GM12878 (cell line): ENCODE data around the gene ITFG1. TPM values are rescaled to one million over a fixed set of nuclear protein-coding genes. Genes with fewer than 3 reads are reported as not detected.
"Not testable (repeated sequence)": the region's sequence is repeated elsewhere in the genome, so short reads cannot be mapped to it uniquely, and the experiment has no call there.

Source experiments
- ATAC-seq: fragments of 200-7000 bp; cut with Tn5 transposase; 3 replicates; pipeline ENCODE4 v1.9.1; 2020; ENCODE audit warnings: mild to moderate bottlenecking, moderate library complexity
- BruUV-seq: library from RNA; stranded (reverse); fragments of 400-500 nt; replicated peaks from 2 replicates; lab custom pipeline; 2021; lab: Mats Ljungman, UMichigan
- CTCF ChIA-PET: fragments of 300-600 bp; sonication (Branson Sonifier 250); formaldehyde crosslinking; extraction: SDS; loops from one replicate; lab custom pipeline; 2021; ENCODE audit warnings: inconsistent platforms; lab: Yijun Ruan, JAX
- POLR2A ChIA-PET: fragments of 350-600 bp; formaldehyde crosslinking; extraction: SDS; loops from one replicate; lab custom pipeline; 2021; ENCODE audit warnings: inconsistent platforms; lab: Charles Lee
- RAD21 ChIA-PET: fragments of 300-600 bp; sonication (Branson Sonifier 250); formaldehyde crosslinking; loops from one replicate; lab custom pipeline; 2023; ENCODE audit warnings: antibody characterized with exemption; ENCODE audit not compliant: unreplicated experiment; lab: Charles Lee
- SMC1A ChIA-PET: fragments of 300-600 bp; sonication (Branson Sonifier 250); formaldehyde crosslinking; loops from one replicate; lab custom pipeline; 2023; ENCODE audit not compliant: unreplicated experiment, uncharacterized antibody; lab: Charles Lee
- DNase-seq: peaks from one replicate; pipeline ENCODE4 v3.0.0-alpha.2; 2011; ENCODE audit warnings: low read depth, low spot score
- FAIRE-seq: peaks from 3 replicates; lab custom pipeline; 2011; peaks lifted over from hg19 to GRCh38; lab: Jason Lieb, UNC
- H2AFZ ChIP-seq: 2 replicates; pipeline ENCODE4 v1.6.0; 2011; ENCODE audit warnings: low read depth, low read length, control low read depth; ENCODE audit not compliant: control insufficient read depth
- H3K27ac ChIP-seq: 2 replicates; pipeline ENCODE4 v1.5.1; 2011; ENCODE audit warnings: control low read depth; ENCODE audit not compliant: control insufficient read depth, insufficient read depth
- H3K27me3 ChIP-seq, 2 experiments: replicated peaks in 1 of 2; 2 replicates each; pipeline versions ENCODE4 v1.6.0 to v1.6.1; 2011; ENCODE audit warnings: low read length in 1 of 2; ENCODE audit not compliant: control insufficient read depth in 2 of 2, insufficient read depth in 2 of 2
- H3K36me3 ChIP-seq, 2 experiments: 2 replicates each; pipeline ENCODE4 v1.5.1; 2011; ENCODE audit warnings: low read length in 1 of 2; ENCODE audit not compliant: control insufficient read depth in 2 of 2, insufficient read depth in 2 of 2
- H3K4me1 ChIP-seq: 2 replicates; pipeline ENCODE4 v1.6.1; 2011; ENCODE audit warnings: mild to moderate bottlenecking, low read length, moderate library complexity, mixed read lengths; ENCODE audit not compliant: control insufficient read depth, insufficient read depth
- H3K4me2 ChIP-seq: 2 replicates; pipeline ENCODE4 v1.6.0; 2011; ENCODE audit warnings: control low read depth; ENCODE audit not compliant: control insufficient read depth, insufficient read depth
- H3K4me3 ChIP-seq: fragments of 200-600 bp; sonication (generic); 2 replicates; pipeline ENCODE4 v1.5.1; 2016
- H3K79me2 ChIP-seq: 2 replicates; pipeline ENCODE4 v1.6.0; 2011; ENCODE audit warnings: low read length; ENCODE audit not compliant: control insufficient read depth, insufficient read depth
- H3K9ac ChIP-seq: 2 replicates; pipeline ENCODE4 v1.8.0; 2011; ENCODE audit warnings: low read length, control low read depth, mixed read lengths; ENCODE audit not compliant: control insufficient read depth, insufficient read depth
- H3K9me3 ChIP-seq: replicated peaks from 3 replicates; pipeline ENCODE4 v1.5.1; 2011; ENCODE audit warnings: mild to moderate bottlenecking, low read length; ENCODE audit not compliant: control insufficient read depth, insufficient read depth
- H4K20me1 ChIP-seq: 2 replicates; pipeline ENCODE4 v1.6.0; 2011; ENCODE audit not compliant: control insufficient read depth, insufficient read depth
- BRCA1 ChIP-seq: IDR thresholded peaks from 2 replicates; pipeline ENCODE4 v1.6.1; 2011; ENCODE audit warnings: low read depth, low read length, improper control_type of control experiment
- NBN ChIP-seq: fragments of 450-650 bp; IDR thresholded peaks from 2 replicates; pipeline ENCODE4 v1.6.1; 2016
- NFIC ChIP-seq: IDR thresholded peaks from 2 replicates; pipeline ENCODE4 v1.6.1; 2012; ENCODE audit warnings: low read depth, mild to moderate bottlenecking, inconsistent platforms, low read length, moderate library complexity
- NR2F1 ChIP-seq: fragments of 450-650 bp; conservative IDR thresholded peaks from 2 replicates; pipeline ENCODE4 v1.6.1; 2017; ENCODE audit warnings: mild to moderate bottlenecking
- POLR2AphosphoS5 ChIP-seq: IDR thresholded peaks from 2 replicates; pipeline ENCODE4 v1.6.1; 2011; ENCODE audit warnings: mild to moderate bottlenecking, low read length, inconsistent platforms
- RCOR1 ChIP-seq: conservative IDR thresholded peaks from 2 replicates; pipeline ENCODE4 v1.6.1; 2012; ENCODE audit warnings: low read depth, low read length, improper control_type of control experiment
- SP1 ChIP-seq: IDR thresholded peaks from one replicate; pipeline ENCODE4 v1.6.1; 2011; ENCODE audit warnings: low read depth, low read length
- WGBS: methylation state at CpG from one replicate; pipeline ENCODE4 v1.1.6; 2016; ENCODE audit warnings: low lambda C conversion rate; ENCODE audit not compliant: insufficient replicate concordance, insufficient coverage; ENCODE audit errors: missing lambda C conversion rate; 5-methylcytosine and 5-hydroxymethylcytosine counted together
- in situ Hi-C: fragments of 300-500 bp; cut with MboI; formaldehyde crosslinking; loops from 9 replicates; pipeline ENCODE4 v1.14.3; 2018; ENCODE audit warnings: mixed read lengths
- intact Hi-C: fragments of 100-400 bp; cut with micrococcal nuclease; formaldehyde crosslinking; loops from one replicate; pipeline ENCODE4 v1.14.2; 2022; ENCODE audit not compliant: unreplicated experiment
- polyA plus RNA-seq, 11 experiments: library from polyadenylated mRNA; depleted of rRNA in 4 of 11; unstranded in 6 of 11; stranded (reverse) in 5 of 11; fragments of >200 nt; fragmentation: Nextera tagmentation in 4 of 11; fragmentation: Illumina TruSeq in 1 of 11; extraction: Ambion mirVana in 4 of 11; extraction: Trizol in 1 of 11; gene quantifications; 1 replicate in 1 of 11; 2 replicates in 10 of 11; pipeline versions ENCODE4 v1.2.1 to v1.2.3, GENCODE V29; 2011 to 2016; ENCODE audit warnings: inconsistent platforms in 2 of 11, missing spikeins in 2 of 11, low read depth in 1 of 11
- total RNA-seq, 4 experiments: library from RNA; depleted of rRNA in 3 of 4; stranded (reverse); fragments of >200 nt in 3 of 4; fragmentation: Illumina TruSeq in 1 of 4; extraction: Trizol in 1 of 4; gene quantifications; 2 replicates each; pipeline versions ENCODE4 v1.2.1 to v1.2.3, GENCODE V29; 2013 to 2021
- TF ChIP-seq, protein P1 (sequence below): fragments of 450-650 bp; IDR thresholded peaks from 2 replicates; pipeline ENCODE4 v1.6.1; 2017; ENCODE audit warnings: borderline replicate concordance
- TF ChIP-seq, protein P2 (sequence below): fragments of 150-350 bp; IDR thresholded peaks from 2 replicates; pipeline ENCODE4 v1.6.1; 2014; ENCODE audit warnings: mild to moderate bottlenecking, low read depth, low read length
- TF ChIP-seq, protein P3 (sequence below): fragments of 450-650 bp; formaldehyde crosslinking; IDR thresholded peaks from 2 replicates; pipeline ENCODE4 v1.4.0; 2020; ENCODE audit warnings: mild to moderate bottlenecking, moderate library complexity
- TF ChIP-seq, protein P4 (sequence below): IDR thresholded peaks from 2 replicates; pipeline ENCODE4 v1.6.1; 2011; ENCODE audit warnings: borderline replicate concordance, low read depth, mild to moderate bottlenecking, moderate library complexity, mixed read lengths, low read length; ENCODE audit not compliant: insufficient read depth; ENCODE audit errors: extremely low read length

Gene ITFG1
- total and polyA plus RNA-seq, 10 of the 15 experiments (the other 5 are each of a cell fraction or from before 2014, with no cell fraction given): 9.3 to 56.3 (median 28.6) TPM

DNA sequence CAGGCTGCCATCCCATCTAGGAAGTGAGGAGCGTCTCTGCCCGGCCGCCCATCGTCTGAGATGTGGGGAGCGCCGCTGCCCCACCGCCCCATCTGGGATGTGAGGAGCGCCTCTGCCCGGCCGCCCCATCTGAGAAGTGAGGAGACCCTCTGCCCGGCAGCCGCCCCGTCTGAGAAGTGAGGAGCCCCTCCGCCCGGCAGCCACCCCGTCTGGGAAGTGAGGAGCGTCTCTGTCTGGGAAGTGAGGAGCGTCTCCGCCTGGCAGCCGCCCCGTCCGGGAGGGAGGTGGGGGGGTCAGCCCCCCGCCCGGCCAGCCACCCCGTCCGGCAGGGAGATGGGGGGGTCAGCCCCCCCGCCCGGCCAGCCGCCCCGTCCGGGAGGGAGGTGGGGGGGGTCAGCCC, 279.8 kb downstream of the ITFG1 start:
- H3K79me2 ChIP-seq, H3K4me2 ChIP-seq, H2AFZ ChIP-seq, DNase-seq, H4K20me1 ChIP-seq, H3K9ac ChIP-seq, H3K9me3 ChIP-seq, H3K4me1 ChIP-seq, in situ Hi-C loops, RAD21 ChIA-PET, SMC1A ChIA-PET, ATAC-seq, intact Hi-C loops, BruUV-seq, H3K27ac ChIP-seq, POLR2A ChIA-PET, FAIRE-seq, H3K27me3 ChIP-seq, H3K4me3 ChIP-seq, CTCF ChIA-PET, H3K36me3 ChIP-seq: not testable (repeated sequence)
- WGBS: 98% methylated on average over 16 of the region's 31 CpGs

DNA sequence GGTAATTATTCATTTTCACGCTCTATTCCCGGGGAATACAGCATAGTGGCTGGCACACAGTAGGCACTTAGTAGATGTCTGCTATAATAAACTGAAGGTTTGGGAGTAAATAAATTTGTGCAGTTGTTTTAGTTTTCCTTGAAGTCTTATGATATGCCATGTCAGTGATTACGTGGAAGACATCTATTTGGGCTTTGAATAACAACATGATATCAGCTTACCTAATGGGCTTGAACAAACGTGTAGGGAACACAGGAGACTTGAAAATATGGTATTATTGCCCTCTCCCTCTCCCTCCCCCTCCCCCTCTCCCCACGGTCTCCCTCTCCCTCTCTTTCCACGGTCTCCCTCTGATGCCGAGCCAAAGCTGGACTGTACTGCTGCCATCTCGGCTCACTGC, 280.8 kb downstream of the ITFG1 start:
- Histone ChIP-seq H3K79me2 (no peaks in the 10 kb centered on the region), H4K20me1 (no peaks in the 10 kb centered on the region), H2AFZ (no peak overlapping the region), H3K9me3 (no peaks in the 10 kb centered on the region), H3K4me1 (no peaks in the 10 kb centered on the region), H3K27me3 (no peaks in the 10 kb centered on the region), H3K4me2 (no peak overlapping the region), H3K36me3 (no peaks in the 10 kb centered on the region; a peak in 1 of 4 replicates), H3K4me3 (no peak overlapping the region), H3K9ac (no peak overlapping the region), H3K27ac (no peak overlapping the region)
- CTCF ChIA-PET: no interaction called here
- SMC1A ChIA-PET: no interaction called here
- intact Hi-C loops: no loop called here
- ATAC-seq (no peak), FAIRE-seq (no peak), DNase-seq (no peak)
- no TSS peak for BruUV-seq
- RAD21 ChIA-PET: no interaction called here
- in situ Hi-C loops: no loop called here
- POLR2A ChIA-PET: no interaction called here
- WGBS: 97% methylated on average over 7 of the region's 8 CpGs
- TF ChIP-seq NFIC (no peak), NR2F1 (no peak), POLR2AphosphoS5 (no peak), RCOR1 (no peak), NBN (no peak), BRCA1 (no peak), SP1 (no peak)
- TF ChIP-seq, protein P1, sequence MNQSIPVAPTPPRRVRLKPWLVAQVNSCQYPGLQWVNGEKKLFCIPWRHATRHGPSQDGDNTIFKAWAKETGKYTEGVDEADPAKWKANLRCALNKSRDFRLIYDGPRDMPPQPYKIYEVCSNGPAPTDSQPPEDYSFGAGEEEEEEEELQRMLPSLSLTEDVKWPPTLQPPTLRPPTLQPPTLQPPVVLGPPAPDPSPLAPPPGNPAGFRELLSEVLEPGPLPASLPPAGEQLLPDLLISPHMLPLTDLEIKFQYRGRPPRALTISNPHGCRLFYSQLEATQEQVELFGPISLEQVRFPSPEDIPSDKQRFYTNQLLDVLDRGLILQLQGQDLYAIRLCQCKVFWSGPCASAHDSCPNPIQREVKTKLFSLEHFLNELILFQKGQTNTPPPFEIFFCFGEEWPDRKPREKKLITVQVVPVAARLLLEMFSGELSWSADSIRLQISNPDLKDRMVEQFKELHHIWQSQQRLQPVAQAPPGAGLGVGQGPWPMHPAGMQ: no peak
- TF ChIP-seq, protein P2, sequence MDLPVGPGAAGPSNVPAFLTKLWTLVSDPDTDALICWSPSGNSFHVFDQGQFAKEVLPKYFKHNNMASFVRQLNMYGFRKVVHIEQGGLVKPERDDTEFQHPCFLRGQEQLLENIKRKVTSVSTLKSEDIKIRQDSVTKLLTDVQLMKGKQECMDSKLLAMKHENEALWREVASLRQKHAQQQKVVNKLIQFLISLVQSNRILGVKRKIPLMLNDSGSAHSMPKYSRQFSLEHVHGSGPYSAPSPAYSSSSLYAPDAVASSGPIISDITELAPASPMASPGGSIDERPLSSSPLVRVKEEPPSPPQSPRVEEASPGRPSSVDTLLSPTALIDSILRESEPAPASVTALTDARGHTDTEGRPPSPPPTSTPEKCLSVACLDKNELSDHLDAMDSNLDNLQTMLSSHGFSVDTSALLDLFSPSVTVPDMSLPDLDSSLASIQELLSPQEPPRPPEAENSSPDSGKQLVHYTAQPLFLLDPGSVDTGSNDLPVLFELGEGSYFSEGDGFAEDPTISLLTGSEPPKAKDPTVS: no peak
- TF ChIP-seq, protein P3, sequence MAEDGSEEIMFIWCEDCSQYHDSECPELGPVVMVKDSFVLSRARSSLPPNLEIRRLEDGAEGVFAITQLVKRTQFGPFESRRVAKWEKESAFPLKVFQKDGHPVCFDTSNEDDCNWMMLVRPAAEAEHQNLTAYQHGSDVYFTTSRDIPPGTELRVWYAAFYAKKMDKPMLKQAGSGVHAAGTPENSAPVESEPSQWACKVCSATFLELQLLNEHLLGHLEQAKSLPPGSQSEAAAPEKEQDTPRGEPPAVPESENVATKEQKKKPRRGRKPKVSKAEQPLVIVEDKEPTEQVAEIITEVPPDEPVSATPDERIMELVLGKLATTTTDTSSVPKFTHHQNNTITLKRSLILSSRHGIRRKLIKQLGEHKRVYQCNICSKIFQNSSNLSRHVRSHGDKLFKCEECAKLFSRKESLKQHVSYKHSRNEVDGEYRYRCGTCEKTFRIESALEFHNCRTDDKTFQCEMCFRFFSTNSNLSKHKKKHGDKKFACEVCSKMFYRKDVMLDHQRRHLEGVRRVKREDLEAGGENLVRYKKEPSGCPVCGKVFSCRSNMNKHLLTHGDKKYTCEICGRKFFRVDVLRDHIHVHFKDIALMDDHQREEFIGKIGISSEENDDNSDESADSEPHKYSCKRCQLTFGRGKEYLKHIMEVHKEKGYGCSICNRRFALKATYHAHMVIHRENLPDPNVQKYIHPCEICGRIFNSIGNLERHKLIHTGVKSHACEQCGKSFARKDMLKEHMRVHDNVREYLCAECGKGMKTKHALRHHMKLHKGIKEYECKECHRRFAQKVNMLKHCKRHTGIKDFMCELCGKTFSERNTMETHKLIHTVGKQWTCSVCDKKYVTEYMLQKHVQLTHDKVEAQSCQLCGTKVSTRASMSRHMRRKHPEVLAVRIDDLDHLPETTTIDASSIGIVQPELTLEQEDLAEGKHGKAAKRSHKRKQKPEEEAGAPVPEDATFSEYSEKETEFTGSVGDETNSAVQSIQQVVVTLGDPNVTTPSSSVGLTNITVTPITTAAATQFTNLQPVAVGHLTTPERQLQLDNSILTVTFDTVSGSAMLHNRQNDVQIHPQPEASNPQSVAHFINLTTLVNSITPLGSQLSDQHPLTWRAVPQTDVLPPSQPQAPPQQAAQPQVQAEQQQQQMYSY: no peak
- TF ChIP-seq, protein P4, sequence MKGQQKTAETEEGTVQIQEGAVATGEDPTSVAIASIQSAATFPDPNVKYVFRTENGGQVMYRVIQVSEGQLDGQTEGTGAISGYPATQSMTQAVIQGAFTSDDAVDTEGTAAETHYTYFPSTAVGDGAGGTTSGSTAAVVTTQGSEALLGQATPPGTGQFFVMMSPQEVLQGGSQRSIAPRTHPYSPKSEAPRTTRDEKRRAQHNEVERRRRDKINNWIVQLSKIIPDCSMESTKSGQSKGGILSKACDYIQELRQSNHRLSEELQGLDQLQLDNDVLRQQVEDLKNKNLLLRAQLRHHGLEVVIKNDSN: no peak
